PC-9 (cell line): Measurements from ENCODE around the gene BICRAL.
A peak's percentile ranks its signal among the peaks of the same experiment; 100 is the strongest.

Experiments used
- CTCF ChIP-seq: fragments of 200-600 bp; sonication (generic); conservative IDR thresholded peaks from 2 replicates; pipeline ENCODE4 v1.6.1; 2017; ENCODE audit warnings: mixed run types, antibody characterized with exemption, mild to moderate bottlenecking, moderate library complexity
- EZH2 ChIP-seq: fragments of 200-600 bp; sonication (generic); IDR thresholded peaks from 2 replicates; pipeline ENCODE4 v1.8.0; 2017; ENCODE audit warnings: antibody characterized with exemption, low read depth

- TF ChIP-seq CTCF (0 out of 2 replicates have a peak, but pooled peaks have one; percentile 14), EZH2 (no peak)
Measured at GRCh38 chr6:42879372-42880239, 97.8 kb downstream of the BICRAL start, which contains the start of gene RPL7L1.
